ENCODE measurements around the gene NAV1.
"Not testable (repeated sequence)": the region's sequence is repeated elsewhere in the genome, so short reads cannot be mapped to it uniquely, and the experiment has no call there.

DNA sequence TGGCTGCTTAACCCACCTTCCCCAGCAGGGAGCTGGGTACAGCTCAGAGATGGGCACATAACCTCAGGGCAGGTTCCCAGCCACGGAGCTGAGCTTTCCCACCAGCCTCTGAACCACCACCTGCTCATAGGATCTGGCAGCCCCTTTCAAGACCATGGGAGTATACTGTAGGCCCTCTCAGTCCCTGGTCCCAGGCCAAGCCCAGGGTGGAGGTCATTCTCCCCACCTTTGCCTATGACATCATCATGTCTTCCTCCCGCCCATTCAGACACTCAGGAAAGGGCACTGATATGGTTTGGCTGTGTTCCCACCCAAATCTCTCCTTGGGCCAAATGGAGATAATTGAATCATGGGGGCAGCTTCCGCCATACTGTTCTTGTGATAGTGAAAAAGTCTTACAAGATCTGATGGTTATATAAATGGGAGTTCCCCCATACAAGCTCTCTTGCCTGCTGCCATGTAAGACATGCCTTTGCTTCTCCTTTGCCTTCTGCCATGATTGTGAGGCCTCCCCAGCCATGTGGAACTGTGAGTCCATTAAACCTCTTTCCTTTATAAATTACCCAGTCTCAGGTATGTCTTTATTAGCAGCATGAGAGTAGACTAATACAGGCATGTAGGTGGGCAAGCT lies 45.8 kb upstream of the NAV1 start:
- not testable (repeated sequence) for TF ChIP-seq CTCF (IDR thresholded peaks at IDR 0.05)
- peak in 1 of 3 donors; percentile 53 for TF ChIP-seq POLR2AphosphoS5 (IDR thresholded peaks at IDR 0.05)
